ENCODE data around the gene ARID5B. TPM values are rescaled to one million over a fixed set of nuclear protein-coding genes. Genes with fewer than 3 reads are reported as not detected.

The ARID5B gene
- total and polyA plus RNA-seq, 2 experiments from 2014 or later = 1.3 to 1.6 TPM

DNA sequence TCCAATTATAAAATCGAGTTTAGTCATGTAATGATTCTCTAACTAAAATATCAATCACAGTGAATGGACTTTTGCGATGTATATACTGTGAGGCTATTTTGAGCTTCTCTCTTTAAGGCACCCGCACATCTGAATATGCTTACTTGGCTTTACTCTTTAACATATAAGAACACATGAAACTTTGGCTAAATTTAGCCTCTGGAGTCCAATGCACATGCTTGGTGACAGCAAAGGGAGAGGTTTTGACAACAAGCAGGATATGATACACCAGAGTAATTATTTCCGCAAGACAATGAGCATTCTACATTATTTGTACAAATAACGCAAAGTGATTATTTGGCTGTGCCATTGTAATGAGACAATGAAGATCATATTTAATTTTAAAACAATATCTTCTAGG lies 72.4 kb downstream of the ARID5B start:
- Histone ChIP-seq H3K27me3 (ENCODE audit: insufficient read depth) (no peaks in the 10 kb centered on the region), H3K79me2 (replicated peaks; ENCODE audit: insufficient read depth) (no peaks in the 10 kb centered on the region), H3F3A (replicated peaks; ENCODE audit: low read depth) (no peaks in the 10 kb centered on the region), H3K4me2 (no peak overlapping the region), H3K27ac (ENCODE audit: low read depth) (no peak overlapping the region), H3K4me3 (no peak overlapping the region), H3K36me3 (ENCODE audit: insufficient read depth) (no peaks in the 10 kb centered on the region), H3K4me1 (ENCODE audit: insufficient read depth) (peaks cover 9% of the 10 kb centered on the region; the same call in 1 of the 2 replicates), H2AFZ (no peak overlapping the region), H4K20me1 (replicated peaks; ENCODE audit: insufficient read depth) (no peaks in the 10 kb centered on the region), H3K9me2 (ENCODE audit: insufficient read depth) (no peaks in the 10 kb centered on the region)
- Mint-ChIP-seq H3K27me3 (ENCODE audit: insufficient read depth, low read depth, poor library complexity) (no peaks in the 10 kb centered on the region), H3K27ac (no peak overlapping the region), H3K36me3 (ENCODE audit: low read depth) (no peaks in the 10 kb centered on the region; the same call in 2 of the 3 replicates), H3K9me3 (no peaks in the 10 kb centered on the region), H3K4me1 (peaks cover 11% of the 10 kb centered on the region; the same call in 2 of the 3 replicates), H3K4me3 (no peak overlapping the region)
- no peak for DNase-seq (ENCODE audit: low spot score)
- TF ChIP-seq POLR2AphosphoS5 (IDR thresholded peaks at IDR 0.05; ENCODE audit: low read depth) = no peak
- no peak for TF ChIP-seq JUNB (IDR thresholded peaks at IDR 0.05; ENCODE audit: unreplicated experiment)
- TF ChIP-seq, protein P1, sequence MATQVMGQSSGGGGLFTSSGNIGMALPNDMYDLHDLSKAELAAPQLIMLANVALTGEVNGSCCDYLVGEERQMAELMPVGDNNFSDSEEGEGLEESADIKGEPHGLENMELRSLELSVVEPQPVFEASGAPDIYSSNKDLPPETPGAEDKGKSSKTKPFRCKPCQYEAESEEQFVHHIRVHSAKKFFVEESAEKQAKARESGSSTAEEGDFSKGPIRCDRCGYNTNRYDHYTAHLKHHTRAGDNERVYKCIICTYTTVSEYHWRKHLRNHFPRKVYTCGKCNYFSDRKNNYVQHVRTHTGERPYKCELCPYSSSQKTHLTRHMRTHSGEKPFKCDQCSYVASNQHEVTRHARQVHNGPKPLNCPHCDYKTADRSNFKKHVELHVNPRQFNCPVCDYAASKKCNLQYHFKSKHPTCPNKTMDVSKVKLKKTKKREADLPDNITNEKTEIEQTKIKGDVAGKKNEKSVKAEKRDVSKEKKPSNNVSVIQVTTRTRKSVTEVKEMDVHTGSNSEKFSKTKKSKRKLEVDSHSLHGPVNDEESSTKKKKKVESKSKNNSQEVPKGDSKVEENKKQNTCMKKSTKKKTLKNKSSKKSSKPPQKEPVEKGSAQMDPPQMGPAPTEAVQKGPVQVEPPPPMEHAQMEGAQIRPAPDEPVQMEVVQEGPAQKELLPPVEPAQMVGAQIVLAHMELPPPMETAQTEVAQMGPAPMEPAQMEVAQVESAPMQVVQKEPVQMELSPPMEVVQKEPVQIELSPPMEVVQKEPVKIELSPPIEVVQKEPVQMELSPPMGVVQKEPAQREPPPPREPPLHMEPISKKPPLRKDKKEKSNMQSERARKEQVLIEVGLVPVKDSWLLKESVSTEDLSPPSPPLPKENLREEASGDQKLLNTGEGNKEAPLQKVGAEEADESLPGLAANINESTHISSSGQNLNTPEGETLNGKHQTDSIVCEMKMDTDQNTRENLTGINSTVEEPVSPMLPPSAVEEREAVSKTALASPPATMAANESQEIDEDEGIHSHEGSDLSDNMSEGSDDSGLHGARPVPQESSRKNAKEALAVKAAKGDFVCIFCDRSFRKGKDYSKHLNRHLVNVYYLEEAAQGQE (IDR thresholded peaks at IDR 0.05; ENCODE audit: unreplicated experiment) = no peak
- TF ChIP-seq, protein P2, sequence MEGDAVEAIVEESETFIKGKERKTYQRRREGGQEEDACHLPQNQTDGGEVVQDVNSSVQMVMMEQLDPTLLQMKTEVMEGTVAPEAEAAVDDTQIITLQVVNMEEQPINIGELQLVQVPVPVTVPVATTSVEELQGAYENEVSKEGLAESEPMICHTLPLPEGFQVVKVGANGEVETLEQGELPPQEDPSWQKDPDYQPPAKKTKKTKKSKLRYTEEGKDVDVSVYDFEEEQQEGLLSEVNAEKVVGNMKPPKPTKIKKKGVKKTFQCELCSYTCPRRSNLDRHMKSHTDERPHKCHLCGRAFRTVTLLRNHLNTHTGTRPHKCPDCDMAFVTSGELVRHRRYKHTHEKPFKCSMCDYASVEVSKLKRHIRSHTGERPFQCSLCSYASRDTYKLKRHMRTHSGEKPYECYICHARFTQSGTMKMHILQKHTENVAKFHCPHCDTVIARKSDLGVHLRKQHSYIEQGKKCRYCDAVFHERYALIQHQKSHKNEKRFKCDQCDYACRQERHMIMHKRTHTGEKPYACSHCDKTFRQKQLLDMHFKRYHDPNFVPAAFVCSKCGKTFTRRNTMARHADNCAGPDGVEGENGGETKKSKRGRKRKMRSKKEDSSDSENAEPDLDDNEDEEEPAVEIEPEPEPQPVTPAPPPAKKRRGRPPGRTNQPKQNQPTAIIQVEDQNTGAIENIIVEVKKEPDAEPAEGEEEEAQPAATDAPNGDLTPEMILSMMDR (conservative IDR thresholded peaks at IDR 0.05; ENCODE audit: low read depth in 2 of 2) = no peak
- ATAC-seq = no peak

DNA sequence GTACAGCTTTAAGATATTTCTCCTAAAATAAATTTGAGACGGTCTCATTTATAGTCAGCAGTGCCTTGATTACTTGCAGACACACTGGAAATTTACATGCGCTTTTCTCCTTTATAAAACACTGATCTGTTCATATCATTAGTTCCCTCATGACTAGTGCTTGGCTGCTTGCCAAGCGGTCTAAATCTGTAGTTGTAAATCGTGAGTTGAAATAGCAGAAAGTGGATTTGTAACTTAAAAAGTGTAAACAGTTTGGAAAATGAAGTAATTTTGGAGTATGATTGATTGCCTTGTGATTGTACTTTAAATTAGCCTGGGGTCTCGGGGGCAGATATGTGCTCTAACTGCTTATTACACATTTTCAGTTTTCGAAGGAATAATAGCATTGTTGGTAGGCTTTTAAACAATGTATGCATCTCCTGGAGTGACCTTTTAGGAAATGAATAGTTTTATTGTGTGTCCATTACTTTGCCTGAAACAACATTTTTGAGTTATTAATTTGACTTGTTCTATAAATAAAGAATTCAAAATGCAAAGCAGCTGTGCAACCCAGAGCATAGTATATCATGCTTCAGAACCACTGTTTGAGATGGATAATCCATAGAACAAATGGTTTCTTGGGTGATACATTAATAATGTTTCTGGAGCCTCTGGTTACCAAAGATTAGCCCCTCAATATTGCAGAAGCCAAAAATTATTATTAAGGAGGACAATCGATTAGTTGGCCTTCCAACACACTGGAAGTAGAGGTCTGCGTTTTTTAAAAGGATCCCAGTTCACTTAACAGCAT lies 73.3 kb downstream of the ARID5B start:
- H3K27me3 Mint-ChIP-seq (ENCODE audit: insufficient read depth, low read depth, poor library complexity) = no peaks in the 10 kb centered on the region
- DNase-seq (ENCODE audit: low spot score) = no peak
- no peak overlapping the region for H3K27ac ChIP-seq (ENCODE audit: low read depth)
- no peaks in the 10 kb centered on the region for H3K79me2 ChIP-seq (replicated peaks; ENCODE audit: insufficient read depth)
- H3K9me2 ChIP-seq (ENCODE audit: insufficient read depth) = no peaks in the 10 kb centered on the region
- H3K4me2 ChIP-seq = no peak overlapping the region
- H3K4me1 Mint-ChIP-seq = peaks cover 9% of the 10 kb centered on the region; the same call in 2 of the 3 replicates
- H3K36me3 Mint-ChIP-seq (ENCODE audit: low read depth) = no peaks in the 10 kb centered on the region; the same call in 2 of the 3 replicates
- no peak overlapping the region for H3K4me3 Mint-ChIP-seq
- 0 out of 2 replicates have a peak, but pooled peaks cover 5% of the 10 kb centered on the region for H3K4me1 ChIP-seq (ENCODE audit: insufficient read depth)
- H3K27me3 ChIP-seq (ENCODE audit: insufficient read depth) = no peaks in the 10 kb centered on the region
- no peaks in the 10 kb centered on the region for H3K9me3 Mint-ChIP-seq
- H3F3A ChIP-seq (replicated peaks; ENCODE audit: low read depth) = no peaks in the 10 kb centered on the region
- peak overlapping the region; percentile 26; the same call in 1 of the 2 replicates for H3K27ac Mint-ChIP-seq
- no peak overlapping the region for H3K4me3 ChIP-seq
- H3K36me3 ChIP-seq (ENCODE audit: insufficient read depth) = no peaks in the 10 kb centered on the region
- no peak for ATAC-seq
- H2AFZ ChIP-seq = no peak overlapping the region
- H4K20me1 ChIP-seq (replicated peaks; ENCODE audit: insufficient read depth) = no peaks in the 10 kb centered on the region
- TF ChIP-seq, protein P3, sequence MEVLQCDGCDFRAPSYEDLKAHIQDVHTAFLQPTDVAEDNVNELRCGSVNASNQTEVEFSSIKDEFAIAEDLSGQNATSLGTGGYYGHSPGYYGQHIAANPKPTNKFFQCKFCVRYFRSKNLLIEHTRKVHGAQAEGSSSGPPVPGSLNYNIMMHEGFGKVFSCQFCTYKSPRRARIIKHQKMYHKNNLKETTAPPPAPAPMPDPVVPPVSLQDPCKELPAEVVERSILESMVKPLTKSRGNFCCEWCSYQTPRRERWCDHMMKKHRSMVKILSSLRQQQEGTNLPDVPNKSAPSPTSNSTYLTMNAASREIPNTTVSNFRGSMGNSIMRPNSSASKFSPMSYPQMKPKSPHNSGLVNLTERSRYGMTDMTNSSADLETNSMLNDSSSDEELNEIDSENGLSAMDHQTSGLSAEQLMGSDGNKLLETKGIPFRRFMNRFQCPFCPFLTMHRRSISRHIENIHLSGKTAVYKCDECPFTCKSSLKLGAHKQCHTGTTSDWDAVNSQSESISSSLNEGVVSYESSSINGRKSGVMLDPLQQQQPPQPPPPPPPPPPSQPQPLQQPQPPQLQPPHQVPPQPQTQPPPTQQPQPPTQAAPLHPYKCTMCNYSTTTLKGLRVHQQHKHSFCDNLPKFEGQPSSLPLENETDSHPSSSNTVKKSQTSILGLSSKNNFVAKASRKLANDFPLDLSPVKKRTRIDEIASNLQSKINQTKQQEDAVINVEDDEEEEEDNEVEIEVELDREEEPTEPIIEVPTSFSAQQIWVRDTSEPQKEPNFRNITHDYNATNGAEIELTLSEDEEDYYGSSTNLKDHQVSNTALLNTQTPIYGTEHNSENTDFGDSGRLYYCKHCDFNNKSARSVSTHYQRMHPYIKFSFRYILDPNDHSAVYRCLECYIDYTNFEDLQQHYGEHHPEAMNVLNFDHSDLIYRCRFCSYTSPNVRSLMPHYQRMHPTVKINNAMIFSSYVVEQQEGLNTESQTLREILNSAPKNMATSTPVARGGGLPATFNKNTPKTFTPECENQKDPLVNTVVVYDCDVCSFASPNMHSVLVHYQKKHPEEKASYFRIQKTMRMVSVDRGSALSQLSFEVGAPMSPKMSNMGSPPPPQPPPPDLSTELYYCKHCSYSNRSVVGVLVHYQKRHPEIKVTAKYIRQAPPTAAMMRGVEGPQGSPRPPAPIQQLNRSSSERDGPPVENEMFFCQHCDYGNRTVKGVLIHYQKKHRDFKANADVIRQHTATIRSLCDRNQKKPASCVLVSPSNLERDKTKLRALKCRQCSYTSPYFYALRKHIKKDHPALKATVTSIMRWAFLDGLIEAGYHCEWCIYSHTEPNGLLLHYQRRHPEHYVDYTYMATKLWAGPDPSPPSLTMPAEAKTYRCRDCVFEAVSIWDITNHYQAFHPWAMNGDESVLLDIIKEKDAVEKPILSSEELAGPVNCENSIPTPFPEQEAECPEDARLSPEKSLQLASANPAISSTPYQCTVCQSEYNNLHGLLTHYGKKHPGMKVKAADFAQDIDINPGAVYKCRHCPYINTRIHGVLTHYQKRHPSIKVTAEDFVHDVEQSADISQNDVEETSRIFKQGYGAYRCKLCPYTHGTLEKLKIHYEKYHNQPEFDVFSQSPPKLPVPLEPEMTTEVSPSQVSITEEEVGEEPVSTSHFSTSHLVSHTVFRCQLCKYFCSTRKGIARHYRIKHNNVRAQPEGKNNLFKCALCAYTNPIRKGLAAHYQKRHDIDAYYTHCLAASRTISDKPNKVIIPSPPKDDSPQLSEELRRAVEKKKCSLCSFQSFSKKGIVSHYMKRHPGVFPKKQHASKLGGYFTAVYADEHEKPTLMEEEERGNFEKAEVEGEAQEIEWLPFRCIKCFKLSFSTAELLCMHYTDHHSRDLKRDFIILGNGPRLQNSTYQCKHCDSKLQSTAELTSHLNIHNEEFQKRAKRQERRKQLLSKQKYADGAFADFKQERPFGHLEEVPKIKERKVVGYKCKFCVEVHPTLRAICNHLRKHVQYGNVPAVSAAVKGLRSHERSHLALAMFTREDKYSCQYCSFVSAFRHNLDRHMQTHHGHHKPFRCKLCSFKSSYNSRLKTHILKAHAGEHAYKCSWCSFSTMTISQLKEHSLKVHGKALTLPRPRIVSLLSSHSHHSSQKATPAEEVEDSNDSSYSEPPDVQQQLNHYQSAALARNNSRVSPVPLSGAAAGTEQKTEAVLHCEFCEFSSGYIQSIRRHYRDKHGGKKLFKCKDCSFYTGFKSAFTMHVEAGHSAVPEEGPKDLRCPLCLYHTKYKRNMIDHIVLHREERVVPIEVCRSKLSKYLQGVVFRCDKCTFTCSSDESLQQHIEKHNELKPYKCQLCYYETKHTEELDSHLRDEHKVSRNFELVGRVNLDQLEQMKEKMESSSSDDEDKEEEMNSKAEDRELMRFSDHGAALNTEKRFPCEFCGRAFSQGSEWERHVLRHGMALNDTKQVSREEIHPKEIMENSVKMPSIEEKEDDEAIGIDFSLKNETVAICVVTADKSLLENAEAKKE (CRISPR knock-in tag; IDR thresholded peaks at IDR 0.05) = no peak
- TF ChIP-seq, protein P2 (conservative IDR thresholded peaks at IDR 0.05; ENCODE audit: low read depth in 2 of 2) = no peak

Data from GM23338 (cell line).